ENCODE results near the gene VSIG10L2. TPM values are rescaled to one million over a fixed set of nuclear protein-coding genes. Genes with fewer than 3 reads are reported as not detected.

VSIG10L2 gene
- total RNA-seq, result 0.39 and 0.65 TPM in 2 replicates

DNA sequence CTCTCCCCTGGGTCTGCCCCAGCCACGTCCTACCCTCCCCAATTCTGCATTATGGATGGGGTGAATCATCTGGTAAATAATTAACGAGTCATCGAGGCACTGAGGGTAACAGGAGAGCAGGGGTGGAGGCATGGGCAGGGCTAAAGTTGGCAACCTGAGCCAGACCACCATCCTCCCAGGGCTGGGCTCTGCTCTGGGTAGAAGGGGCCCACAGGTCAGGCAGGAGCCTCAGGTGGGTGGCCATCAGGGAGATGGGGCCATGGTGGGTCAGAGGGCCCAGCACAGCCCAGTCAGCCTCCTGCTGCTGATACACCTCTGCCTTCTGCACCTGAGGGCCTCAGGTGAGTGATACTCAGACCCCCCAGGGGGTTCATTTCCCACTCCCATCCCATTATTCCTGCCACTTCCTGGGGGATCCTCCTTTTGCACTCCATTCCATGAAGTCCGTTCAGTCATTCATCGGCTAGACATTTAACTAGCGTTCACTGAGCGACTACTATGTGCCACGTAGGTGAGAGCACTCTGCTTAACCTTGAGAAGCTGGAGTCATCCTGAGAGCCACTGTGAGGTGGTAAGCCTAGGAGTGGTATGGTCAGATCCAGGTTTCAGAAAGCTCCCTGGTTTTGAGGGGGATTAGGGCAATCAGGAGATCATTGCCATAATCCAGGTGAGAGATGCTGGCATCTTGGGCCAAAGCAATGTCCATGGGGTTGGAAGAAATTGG lies at the start of gene VSIG10L2:
Gene VSIG10L2 (plus strand): TSS at position 248 of the 724 bp plus-strand sequence. CDS start 12 bp downstream, at position 260.

DNA sequence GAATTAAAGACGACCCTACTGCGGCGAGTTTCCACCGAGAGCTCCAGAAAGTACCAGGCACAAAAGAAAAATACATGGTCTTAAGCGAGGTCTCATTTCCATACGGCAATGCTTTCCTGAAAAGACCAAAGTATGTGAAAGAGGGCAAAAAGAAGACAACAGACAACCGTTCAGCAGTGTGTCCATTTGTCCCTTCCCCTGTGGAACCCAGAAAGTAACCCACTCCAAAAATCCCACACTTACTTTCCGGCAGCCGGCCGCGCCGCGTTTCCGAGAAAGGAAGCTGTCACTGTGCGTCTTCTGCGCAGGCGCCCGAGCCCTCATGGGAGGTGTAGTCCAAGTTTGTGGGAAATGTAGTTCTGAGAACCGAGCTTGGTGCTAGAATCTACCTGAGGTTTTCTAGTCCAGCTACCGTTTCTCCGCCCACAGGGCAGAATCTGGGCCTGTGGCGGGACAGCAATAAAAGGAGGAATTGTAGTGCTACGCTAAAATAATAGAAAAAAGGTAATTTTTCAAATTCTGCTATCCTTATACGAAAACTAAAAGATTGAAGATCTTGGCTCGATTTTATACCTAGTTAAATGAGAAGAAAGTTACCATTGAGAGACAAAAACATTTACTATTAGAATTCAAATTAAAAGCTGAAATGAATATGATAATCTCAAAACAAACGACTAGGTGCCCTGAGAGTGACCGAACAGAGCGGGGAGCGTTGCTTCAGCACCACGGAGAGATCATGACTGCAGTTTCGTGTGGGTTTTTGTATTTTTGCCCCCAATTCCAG lies 42.7 kb upstream of the VSIG10L2 start, which contains the start of gene PUS3:
Gene PUS3 (minus strand): TSS at position 280 of the 784 bp plus-strand sequence. CDS start 6,922 bp downstream, outside the sequence.

DNA sequence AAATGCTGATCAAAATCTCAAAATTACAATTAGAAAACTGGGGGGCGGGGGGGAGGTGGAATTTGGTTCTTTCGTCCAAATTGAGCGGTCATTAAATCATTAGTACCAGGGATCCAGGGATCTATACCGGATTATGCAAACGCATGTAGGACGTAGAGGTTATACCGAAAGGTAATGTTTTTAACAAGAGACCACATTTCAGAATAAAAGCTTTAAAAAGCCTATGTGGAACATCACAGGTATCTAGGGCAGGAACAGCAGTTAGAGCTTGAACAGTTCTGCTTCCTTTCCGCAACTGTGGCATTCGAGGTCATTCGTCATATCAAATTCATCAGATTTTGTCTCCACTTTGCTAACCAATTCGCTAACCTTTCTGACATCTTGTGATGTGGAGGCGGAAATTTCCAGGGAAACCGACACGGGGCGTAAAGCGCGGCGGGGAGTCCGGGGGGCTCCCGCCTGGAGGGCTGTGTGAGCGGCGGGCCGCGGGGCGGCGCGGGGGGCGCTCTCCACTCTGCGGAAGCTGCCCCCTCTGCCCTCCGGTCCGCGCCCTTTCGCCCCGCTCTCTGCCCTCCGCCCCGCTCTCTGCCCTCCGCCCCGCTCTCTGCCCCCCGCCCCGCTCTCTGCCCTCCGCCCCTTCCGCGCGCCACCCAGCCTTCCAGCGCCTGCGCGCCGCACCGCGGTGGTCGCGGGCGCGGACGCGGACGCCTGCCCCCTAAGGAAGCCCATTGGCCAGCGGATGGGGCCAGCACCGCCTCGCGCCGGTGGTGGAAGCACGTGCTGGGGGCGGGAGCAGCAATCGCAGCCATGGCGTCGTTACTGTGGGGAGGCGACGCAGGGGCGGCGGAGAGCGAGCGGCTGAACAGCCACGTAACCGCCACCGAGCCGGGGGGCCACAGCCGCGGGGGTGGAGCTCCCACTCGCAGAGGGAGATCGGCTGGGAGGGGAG lies 41.9 kb upstream of the VSIG10L2 start, which contains the start of gene DDX25:
Gene DDX25 (plus strand): TSS at position 798 of the 949 bp plus-strand sequence. CDS start 10 bp downstream, at position 808.

Other genes starting within 250 kb of the VSIG10L2 start
- gene PATE1, start 199.8 kb upstream of the VSIG10L2 start, total RNA-seq, result not detected in 2 replicates
- 0.13 and 0.43 TPM in 2 replicates for gene PATE2, start 167.2 kb upstream of the VSIG10L2 start, total RNA-seq
- gene PATE3, start 157.9 kb upstream of the VSIG10L2 start, total RNA-seq, result 0.13 TPM in 1 of 2 replicates, not detected in the other
- gene PATE4, start 112.7 kb upstream of the VSIG10L2 start, total RNA-seq, result not detected in 2 replicates
- 7.3 and 11.6 TPM in 2 replicates for gene HYLS1, start 58.4 kb upstream of the VSIG10L2 start, total RNA-seq
- 12.2 and 15.0 TPM in 2 replicates for gene PUS3, start 42.8 kb upstream of the VSIG10L2 start, total RNA-seq
- gene DDX25, start 41.5 kb upstream of the VSIG10L2 start, total RNA-seq, result not detected in 2 replicates
- 48.3 and 56.1 TPM in 2 replicates for gene CDON, start 116.8 kb downstream of the VSIG10L2 start, total RNA-seq